Measurements from ENCODE around the gene CFAP61.

DNA sequence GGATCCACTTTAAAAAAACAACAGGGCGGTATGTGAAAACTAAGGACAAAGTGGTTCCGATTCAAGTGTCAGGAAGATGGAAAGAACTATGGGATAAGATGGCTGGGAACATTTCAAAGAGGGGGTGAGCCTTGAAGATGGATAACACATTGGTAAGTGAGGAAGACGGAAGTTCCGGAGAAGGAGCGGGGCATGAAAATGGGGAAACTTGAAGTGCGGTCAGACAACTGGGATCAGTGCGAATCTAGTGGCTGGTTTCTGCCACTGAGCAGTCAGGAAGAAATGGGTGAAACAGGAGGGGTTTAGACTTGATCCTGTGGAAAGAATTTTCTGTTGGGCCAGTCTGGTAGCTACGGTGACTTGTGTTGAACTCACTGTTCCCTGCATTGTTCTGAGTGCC is 34.0 kb upstream of the CFAP61 start:
- TF ChIP-seq CTCF (IDR thresholded peaks at IDR 0.05): no peak
- TF ChIP-seq REST (IDR thresholded peaks at IDR 0.05; ENCODE audit: insufficient read depth in 1 of 2, low read depth in 2 of 2, low read length in 1 of 2): no peak
- TF ChIP-seq TCF7L2 (IDR thresholded peaks at IDR 0.05; ENCODE audit: low read depth, low read length): no peak
- TF ChIP-seq POLR2AphosphoS5 (IDR thresholded peaks at IDR 0.05; ENCODE audit: low read depth, low read length): no peak
- TF ChIP-seq SIN3A (IDR thresholded peaks at IDR 0.05; ENCODE audit: borderline replicate concordance, insufficient read depth, low read depth, low read length): no peak
